ENCODE data around the gene NUP160. TPM values are rescaled to one million over a fixed set of nuclear protein-coding genes. Genes with fewer than 3 reads are reported as not detected.

NUP160 gene
- total RNA-seq, 1 experiment from 2014 or later = 89.9 TPM

GRCh38 chr11:47860536-47860935 is 12.4 kb upstream of the NUP160 start (continued):
- no peak for TF ChIP-seq E2F5 (CRISPR knock-in tag; IDR thresholded peaks at IDR 0.05)
- TF ChIP-seq CTCF (IDR thresholded peaks at IDR 0.05) = no peak
- TF ChIP-seq ZNF416 (CRISPR knock-in tag; IDR thresholded peaks at IDR 0.05) = no peak
- no peak for TF ChIP-seq ZNF219 (CRISPR knock-in tag; IDR thresholded peaks at IDR 0.05; ENCODE audit: borderline replicate concordance)
- TF ChIP-seq NFATC4 (CRISPR knock-in tag; IDR thresholded peaks at IDR 0.05) = no peak

DNA sequence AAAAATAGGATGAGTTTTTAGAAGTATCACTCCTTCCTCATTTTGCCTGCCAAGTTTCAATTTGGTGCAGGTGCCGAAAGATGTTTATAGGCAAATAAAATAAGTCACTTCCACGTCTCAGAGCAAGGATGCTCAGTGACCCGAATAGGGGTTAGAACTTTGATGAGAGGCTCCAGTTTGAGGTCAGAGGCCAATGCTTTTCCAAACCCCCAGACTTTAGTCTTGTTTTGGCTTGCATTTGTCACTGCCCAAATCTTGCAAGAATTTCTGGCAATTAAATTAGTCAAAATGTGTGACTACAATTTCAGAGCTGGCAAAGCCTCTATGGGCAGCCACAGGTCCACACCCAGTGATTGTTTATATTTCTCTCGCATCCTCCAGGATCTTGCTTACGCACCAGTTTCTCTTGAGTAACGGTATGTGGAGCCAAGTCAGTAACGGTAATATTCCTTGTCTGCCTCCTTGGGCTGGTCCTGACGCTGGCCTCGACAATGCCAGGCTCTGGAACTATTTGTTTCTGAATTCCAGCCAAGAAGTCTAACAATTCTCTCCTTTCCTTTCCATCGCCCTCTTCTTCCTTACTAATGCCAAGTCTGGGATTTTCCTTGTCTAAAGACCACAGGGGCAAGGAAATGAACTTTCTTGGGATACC is 9.9 kb upstream of the NUP160 start:
- no peaks in the 10 kb centered on the region for H3K36me3 Mint-ChIP-seq
- ChIA-PET CTCF (no interaction called here), POLR2A (no interaction called here)
- ATAC-seq (no peak), DNase-seq (ENCODE audit: low spot score) (no peak)
- no peak overlapping the region for H3K4me3 Mint-ChIP-seq
- no peaks in the 10 kb centered on the region for H3K9me3 Mint-ChIP-seq
- no peak overlapping the region for H3K27ac Mint-ChIP-seq
- TF ChIP-seq E2F5 (CRISPR knock-in tag; IDR thresholded peaks at IDR 0.05) (no peak), CBFB (CRISPR knock-in tag; IDR thresholded peaks at IDR 0.05; ENCODE audit: low read depth) (no peak), TEAD4 (CRISPR knock-in tag; IDR thresholded peaks at IDR 0.05) (no peak), E2F1 (CRISPR knock-in tag; IDR thresholded peaks at IDR 0.05) (no peak), ZBTB21 (CRISPR knock-in tag; IDR thresholded peaks at IDR 0.05; ENCODE audit: borderline replicate concordance) (no peak), ZMAT4 (CRISPR knock-in tag; IDR thresholded peaks at IDR 0.05) (no peak), ZSCAN18 (CRISPR knock-in tag; IDR thresholded peaks at IDR 0.05) (no peak), NFATC4 (CRISPR knock-in tag; IDR thresholded peaks at IDR 0.05) (no peak), EMX1 (CRISPR knock-in tag; IDR thresholded peaks at IDR 0.05) (no peak)
- TF ChIP-seq, protein P1, sequence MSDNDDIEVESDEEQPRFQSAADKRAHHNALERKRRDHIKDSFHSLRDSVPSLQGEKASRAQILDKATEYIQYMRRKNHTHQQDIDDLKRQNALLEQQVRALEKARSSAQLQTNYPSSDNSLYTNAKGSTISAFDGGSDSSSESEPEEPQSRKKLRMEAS (CRISPR knock-in tag; IDR thresholded peaks at IDR 0.05) = no peak
- H3K4me1 Mint-ChIP-seq = no peaks in the 10 kb centered on the region
- H3K27me3 Mint-ChIP-seq (ENCODE audit: low read depth) = no peaks in the 10 kb centered on the region; the same call in none of the 2 replicates

GRCh38 chr11:47857485-47857884 is 9.3 kb upstream of the NUP160 start:
- POLR2A ChIA-PET = no interaction called here
- Mint-ChIP-seq H3K4me1 (no peaks in the 10 kb centered on the region), H3K36me3 (no peaks in the 10 kb centered on the region), H3K27ac (no peak overlapping the region), H3K9me3 (no peaks in the 10 kb centered on the region), H3K27me3 (ENCODE audit: low read depth) (no peaks in the 10 kb centered on the region; the same call in none of the 2 replicates), H3K4me3 (no peak overlapping the region)
- CTCF ChIA-PET = no interaction called here
- DNase-seq (ENCODE audit: low spot score) (no peak), ATAC-seq (no peak)
- TF ChIP-seq ZSCAN18 (CRISPR knock-in tag; IDR thresholded peaks at IDR 0.05) (no peak), ZNF512 (CRISPR knock-in tag; IDR thresholded peaks at IDR 0.05; ENCODE audit: borderline replicate concordance) (no peak), SP1 (CRISPR knock-in tag; conservative IDR thresholded peaks at IDR 0.05) (no peak), ETV6 (CRISPR knock-in tag; IDR thresholded peaks at IDR 0.05) (no peak), STAT6 (CRISPR knock-in tag; conservative IDR thresholded peaks at IDR 0.05; ENCODE audit: low read depth) (no peak)
